HG03066 (cell line): ENCODE data around the gene SENP1.

Experiments used
- ATAC-seq: cut with Tn5 transposase; IDR thresholded peaks from one replicate; pipeline ENCODE4 v1.9.1; 2021; ENCODE audit warnings: low read depth; ENCODE audit not compliant: unreplicated experiment

SENP1 gene

GRCh38 chr12:48022180-48022521, 83.7 kb downstream of the SENP1 start:
- ATAC-seq = no peak

GRCh38 chr12:48021485-48022179, 84.2 kb downstream of the SENP1 start:
- no peak for ATAC-seq

- no peak for ATAC-seq
These were observed 86.1 kb downstream of the SENP1 start for GRCh38 chr12:48019639-48020265.

- no peak for ATAC-seq
These were observed 87.3 kb downstream of the SENP1 start for GRCh38 chr12:48018618-48018995.

- ATAC-seq = no peak
These were observed 87.8 kb downstream of the SENP1 start for GRCh38 chr12:48017921-48018617.

- no peak for ATAC-seq
These were observed 88.4 kb downstream of the SENP1 start for GRCh38 chr12:48017496-48017895.

GRCh38 chr12:48016373-48017020, 89.4 kb downstream of the SENP1 start:
- no peak for ATAC-seq

GRCh38 chr12:48015954-48016353, 89.9 kb downstream of the SENP1 start:
- ATAC-seq = no peak

GRCh38 chr12:48015129-48015528, 90.8 kb downstream of the SENP1 start:
- no peak for ATAC-seq

GRCh38 chr12:48013287-48013686, 92.6 kb downstream of the SENP1 start:
- no peak for ATAC-seq

- ATAC-seq = no peak
These were observed 93.8 kb downstream of the SENP1 start for GRCh38 chr12:48012070-48012469.

GRCh38 chr12:48010366-48010970, 95.4 kb downstream of the SENP1 start:
- no peak for ATAC-seq

GRCh38 chr12:48009471-48009870, 96.4 kb downstream of the SENP1 start:
- ATAC-seq = no peak

- ATAC-seq = no peak
These were observed 96.9 kb downstream of the SENP1 start for GRCh38 chr12:48008950-48009349.

- ATAC-seq = no peak
These were observed 97.5 kb downstream of the SENP1 start for GRCh38 chr12:48008349-48008748.

- no peak for ATAC-seq
These were observed 98.7 kb downstream of the SENP1 start for GRCh38 chr12:48007206-48007605.

- ATAC-seq = no peak
These were observed 100.2 kb downstream of the SENP1 start for GRCh38 chr12:48005750-48006021.

GRCh38 chr12:48005001-48005749, 100.7 kb downstream of the SENP1 start:
- ATAC-seq = no peak

- ATAC-seq = no peak
These were observed 101.6 kb downstream of the SENP1 start, which contains the start of gene COL2A1 for GRCh38 chr12:48004053-48004941. Gene COL2A1 (minus strand): TSS chr12:48004476. CDS start chr12:48004321, 155 bp downstream.
